HPDE6-E6E7 (cell line): Measurements from ENCODE around the gene SORCS3.

ENCODE experiments used
- DNase-seq: peaks from one replicate; pipeline ENCODE4 v3.0.0; 2011; ENCODE audit warnings: missing footprints; ENCODE audit errors: extremely low spot score

The SORCS3 gene

DNA sequence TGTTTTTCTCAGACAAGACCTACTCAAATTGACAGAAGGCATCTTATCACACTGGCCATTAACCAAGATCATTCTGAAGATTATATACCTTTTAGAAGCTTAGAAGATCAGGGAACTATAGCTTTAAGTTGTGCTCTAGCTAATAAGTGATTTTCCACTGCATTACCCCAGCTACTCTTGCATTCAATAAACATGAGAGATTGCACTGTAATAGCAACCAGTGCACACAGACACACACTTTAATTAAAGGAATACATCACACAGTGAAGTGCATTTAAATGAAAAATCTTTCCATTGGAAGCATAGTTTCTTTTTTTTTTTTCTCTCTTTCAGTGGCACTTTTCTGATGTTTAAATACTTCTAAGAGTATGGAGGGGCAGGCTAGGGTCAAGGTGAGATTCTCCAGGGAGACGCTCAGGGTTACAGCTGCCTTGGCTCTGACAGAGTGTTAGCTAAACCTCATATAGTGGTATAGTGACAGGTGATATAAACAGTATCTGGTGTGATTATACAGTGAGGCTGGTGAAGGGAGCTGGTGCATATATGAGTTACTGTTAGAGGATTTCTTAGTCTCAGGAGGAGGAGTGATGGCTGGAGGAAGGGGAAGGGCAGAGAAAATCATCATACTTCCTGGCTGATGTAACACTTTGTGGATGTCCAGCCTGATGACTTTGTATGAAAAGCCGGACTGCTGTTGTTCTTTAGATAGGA is 369.5 kb downstream of the SORCS3 start:
- no peak for DNase-seq

- no peak for DNase-seq
These were observed 376.0 kb downstream of the SORCS3 start for GRCh38 chr10:105017116-105017515.

DNA sequence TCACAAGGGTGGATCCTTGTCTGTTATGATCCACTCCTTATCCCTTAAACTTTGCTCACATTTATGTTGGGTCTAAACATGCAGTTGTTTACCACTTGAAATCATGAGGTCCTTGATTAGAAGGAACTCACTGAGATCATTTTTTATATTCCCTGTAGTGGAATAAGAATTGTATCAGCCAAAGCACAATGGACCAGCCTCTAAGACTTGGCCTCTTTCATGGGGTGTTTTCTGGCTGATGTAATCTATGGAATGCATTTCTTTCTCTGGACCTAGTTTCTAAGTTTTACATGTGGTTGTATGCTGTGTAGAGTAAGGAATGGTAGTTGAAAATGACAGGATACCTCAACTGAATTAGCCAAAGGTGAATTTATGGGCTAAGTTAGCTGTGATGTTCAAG is 376.6 kb downstream of the SORCS3 start:
- no peak for DNase-seq

DNA sequence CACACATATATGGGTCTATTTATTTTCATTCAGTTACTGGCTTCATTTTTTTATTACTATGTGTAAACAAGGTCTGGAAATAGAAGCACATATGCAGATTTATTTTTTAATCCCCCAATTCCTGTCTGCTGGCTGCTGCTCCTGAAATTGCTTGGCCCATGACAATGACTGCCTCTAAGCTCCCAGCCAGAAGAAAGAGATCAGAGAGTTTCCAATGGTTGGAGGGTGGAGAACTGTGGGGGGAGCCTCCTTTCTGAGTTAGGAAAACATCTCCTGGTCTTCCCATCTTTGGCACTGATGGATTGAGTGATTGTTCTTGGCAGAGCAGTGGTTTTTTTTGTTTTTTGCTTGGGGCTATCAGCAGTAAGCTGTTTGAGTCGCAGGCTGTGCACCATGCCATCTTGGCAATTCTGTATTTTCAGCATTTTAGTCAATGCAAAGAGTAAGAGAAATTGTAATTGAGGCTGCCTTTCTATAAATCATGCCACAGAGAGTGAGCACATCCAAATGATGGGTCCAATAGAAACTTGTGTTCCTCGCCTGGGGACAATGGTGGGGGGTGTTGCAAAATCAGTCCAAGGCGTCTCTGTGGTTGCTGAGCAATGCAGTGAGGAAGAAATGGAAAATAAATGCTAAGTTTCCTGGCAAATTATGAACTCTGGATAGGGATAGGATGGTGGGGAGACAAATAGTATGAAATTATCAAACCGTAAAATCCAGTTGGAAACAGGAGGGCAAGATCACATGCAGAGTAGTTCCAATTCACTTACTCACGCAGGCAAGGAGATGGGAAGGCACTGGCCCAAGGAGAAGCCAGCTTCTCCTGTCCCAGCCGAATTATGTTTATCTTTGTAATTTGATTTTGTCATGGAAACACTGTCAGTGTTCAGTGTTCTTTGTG is 382.4 kb downstream of the SORCS3 start:
- no peak for DNase-seq

- no peak for DNase-seq
These were observed 383.1 kb downstream of the SORCS3 start for GRCh38 chr10:105024184-105024583.

- no peak for DNase-seq
These were observed 384.0 kb downstream of the SORCS3 start for GRCh38 chr10:105025092-105025491.

DNA sequence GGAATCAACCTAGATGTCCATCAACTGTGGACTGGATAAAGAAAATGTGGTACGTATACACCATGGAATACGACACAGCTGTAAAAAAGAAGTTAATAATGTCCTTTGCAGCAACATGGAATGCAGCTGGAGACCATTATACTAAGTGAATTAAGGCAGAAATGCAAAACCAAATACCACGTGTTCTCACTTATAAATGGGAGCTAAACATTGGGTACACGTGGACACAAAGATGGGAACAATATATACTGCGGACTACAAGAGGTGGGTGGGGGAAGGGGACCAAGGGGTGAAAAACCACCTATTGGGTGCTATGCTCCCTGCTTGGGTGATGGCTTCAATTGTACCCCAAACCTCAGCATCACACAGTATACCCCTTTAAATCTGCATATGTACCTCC is 385.5 kb downstream of the SORCS3 start:
- no peak for DNase-seq

DNA sequence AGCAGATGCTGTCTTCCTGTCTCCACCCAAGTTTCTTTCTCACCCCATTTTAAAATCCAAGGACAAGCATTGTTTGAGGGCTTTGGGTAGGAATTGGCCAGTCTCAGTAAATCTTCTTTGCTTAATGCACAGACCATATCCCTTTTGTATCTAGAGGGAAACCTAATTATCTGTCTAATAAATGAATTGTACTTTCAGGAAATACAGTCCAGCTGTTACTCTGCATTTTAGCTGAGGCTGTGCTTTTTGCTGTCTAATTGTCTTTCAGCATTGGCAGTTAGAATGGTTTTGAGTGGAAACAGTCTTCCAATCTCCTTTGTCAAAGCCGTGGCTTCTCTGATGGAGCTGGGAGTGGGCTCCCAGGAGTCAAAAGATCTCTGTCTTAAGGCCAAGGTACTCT is 388.2 kb downstream of the SORCS3 start:
- DNase-seq = no peak

DNA sequence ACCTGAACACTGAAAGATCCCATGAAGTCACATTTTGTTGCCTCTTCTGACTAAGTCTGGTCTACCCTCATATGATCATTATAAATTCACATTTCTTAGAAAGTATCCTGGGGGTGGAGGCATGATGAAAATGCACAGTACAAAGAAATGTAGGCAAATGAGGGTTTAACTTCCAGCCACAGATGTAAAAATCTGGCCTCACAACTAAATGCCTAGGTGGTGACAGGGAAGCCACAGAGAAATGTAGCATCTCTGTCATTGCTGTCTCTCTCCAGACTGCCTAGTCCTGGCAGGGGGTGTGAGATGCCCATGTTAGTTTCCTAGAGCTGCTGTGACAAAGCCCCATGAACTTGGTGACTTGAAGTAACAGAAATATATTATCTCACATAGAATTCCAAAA is 395.9 kb downstream of the SORCS3 start:
- DNase-seq = no peak

DNA sequence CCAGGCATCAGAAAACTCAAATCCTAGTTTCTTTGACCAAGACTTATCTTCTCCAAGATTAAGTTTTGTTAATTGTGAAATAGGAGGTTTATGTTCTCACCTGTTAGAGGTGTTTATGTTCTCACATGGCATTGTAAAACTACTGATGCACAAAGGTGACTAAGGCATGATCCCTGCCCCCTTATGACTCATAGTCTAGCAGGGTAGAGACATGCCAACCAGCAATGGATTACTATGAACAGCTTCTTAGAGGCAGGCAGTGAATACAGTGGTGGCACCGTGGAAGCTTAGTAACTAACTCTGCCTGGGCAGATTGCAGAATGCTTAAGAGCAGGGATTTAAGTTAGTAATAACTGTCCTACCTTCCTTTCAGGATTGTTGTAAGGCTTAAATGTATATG is 400.9 kb downstream of the SORCS3 start:
- DNase-seq = no peak

DNA sequence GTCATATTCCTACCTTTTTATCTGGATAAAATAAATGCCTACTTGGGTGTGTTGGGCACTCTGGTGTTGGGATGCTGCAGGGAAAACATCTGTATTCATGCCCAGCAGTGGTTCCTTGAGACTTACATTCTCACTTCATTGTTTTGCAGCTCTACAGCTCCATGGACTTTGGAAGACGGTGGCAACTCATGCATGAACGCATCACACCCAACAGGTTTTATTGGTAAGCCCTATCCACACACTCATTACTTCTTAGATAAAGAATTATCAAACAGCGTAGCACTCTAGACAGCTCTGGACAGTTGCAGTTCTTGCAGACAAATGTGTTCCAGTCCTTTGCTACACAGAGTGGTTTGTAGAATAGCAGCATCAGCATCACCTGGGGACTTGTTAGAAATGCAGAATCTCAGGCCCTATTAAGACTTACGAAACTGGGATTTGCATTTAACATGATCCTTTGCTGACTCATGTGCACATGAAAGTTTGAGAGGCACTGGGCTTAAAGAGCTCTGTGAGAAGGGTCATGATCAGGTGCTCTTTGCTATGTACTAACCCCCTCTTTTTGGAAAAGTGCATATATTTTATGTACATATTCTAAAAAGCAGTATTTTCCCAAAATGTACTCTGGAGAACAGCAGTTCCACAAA is 401.9 kb downstream of the SORCS3 start:
- DNase-seq = no peak

- no peak for DNase-seq
These were observed 403.8 kb downstream of the SORCS3 start for GRCh38 chr10:105044902-105045301.

DNA sequence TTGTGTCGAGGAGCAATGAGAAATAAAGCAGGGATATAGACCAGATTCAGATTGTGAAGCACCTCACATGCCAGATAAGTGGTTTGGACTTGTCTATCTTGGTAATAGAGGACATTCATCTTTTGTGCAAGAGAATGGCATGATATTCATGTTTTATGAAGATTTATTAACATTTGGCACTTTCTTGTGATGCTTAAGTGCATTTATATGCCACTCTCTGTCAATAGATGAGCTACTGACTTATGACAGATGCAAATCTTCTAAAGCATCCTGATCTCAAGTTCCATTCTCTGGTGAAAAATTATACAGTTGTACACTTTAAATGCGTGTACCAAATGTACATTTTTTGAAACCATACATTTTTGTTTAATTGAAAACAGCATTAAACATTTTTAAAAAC is 415.3 kb downstream of the SORCS3 start:
- DNase-seq = no peak

GRCh38 chr10:105062951-105063350 is 421.9 kb downstream of the SORCS3 start:
- no peak for DNase-seq

DNA sequence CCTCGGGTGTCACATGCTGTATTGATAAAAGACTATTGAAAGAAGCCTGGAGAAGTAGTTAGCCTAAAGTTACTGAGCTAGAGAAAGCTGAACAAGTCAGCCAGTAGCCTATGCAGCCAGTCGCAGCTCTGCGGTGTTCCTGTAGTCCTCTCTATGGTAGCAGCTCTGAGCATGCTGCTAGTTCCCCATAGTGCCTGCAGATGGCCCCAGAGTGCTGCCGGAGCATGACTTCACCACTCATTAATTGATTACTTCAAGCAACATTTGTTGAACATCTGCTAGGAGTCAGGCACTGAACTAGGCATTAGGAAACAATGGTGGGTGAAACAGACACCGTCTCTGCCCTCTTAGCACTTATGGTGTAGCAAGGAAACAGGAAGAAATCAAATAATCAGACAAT is 422.7 kb downstream of the SORCS3 start:
- no peak for DNase-seq

DNA sequence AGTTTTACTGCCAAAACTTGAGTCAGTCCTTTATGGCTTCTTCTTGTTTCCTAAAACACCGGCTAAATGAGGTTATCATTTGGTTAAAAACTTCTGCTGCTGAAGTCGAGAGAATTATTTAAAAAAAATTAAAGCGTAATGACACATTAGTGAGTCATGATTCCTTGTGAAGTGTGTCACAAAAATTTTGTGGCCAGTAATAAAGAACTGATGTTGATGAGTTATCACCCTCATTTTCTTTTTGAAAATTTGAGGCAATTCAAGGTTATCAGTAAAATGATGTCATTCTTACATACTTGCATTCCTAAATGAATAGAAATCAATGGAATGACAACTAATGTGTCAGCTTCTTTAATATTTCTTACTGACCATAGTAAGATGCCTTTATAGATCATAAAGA is 427.4 kb downstream of the SORCS3 start:
- no peak for DNase-seq

GRCh38 chr10:105070249-105070648 is 429.2 kb downstream of the SORCS3 start:
- DNase-seq = no peak

- no peak for DNase-seq
These were observed 429.9 kb downstream of the SORCS3 start for GRCh38 chr10:105070952-105071351.

- DNase-seq = no peak
These were observed 430.9 kb downstream of the SORCS3 start for GRCh38 chr10:105071980-105072379.

- DNase-seq = no peak
These were observed 432.9 kb downstream of the SORCS3 start for GRCh38 chr10:105073999-105074398.

- DNase-seq = no peak
These were observed 433.9 kb downstream of the SORCS3 start for GRCh38 chr10:105075031-105075430.

DNA sequence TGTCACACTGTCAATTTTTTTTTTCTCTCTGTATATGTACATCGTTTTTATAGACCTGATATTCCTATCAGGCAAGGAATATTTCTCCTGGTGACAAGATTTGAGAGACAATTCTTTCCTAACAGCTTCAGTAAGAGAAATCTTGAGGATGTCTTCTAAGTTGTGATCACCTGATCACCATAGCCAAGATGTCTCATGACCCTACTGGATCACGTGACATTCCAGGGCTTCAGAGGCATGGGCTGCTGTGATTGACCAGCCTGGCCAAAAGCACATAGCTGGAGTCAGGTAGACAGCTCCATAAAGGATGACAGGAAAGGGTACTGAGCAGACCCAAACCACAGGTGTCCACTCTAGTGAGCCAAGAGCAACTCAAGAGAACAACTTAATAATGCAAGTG is 444.9 kb downstream of the SORCS3 start:
- DNase-seq = no peak

DNA sequence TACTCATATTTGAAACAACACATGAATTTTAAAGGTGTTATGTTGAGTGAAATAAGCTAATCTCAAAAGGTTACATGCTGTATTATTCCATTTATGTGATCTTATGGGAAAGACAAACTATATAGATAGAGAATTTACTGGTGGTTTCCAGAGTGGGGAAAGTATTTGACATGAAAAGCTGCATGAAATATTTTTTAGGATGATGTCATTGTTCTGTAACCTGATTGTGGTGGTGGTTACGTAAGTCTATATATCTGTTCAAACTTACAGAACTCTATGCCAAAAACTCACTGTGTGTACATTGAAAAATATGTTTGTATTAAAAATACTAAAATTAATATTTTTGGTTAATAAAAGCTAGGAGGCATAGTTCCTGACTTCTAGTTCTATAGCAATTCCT is 453.0 kb downstream of the SORCS3 start:
- no peak for DNase-seq
